ENCODE measurements around the gene GUCD1. TPM values are rescaled to one million over a fixed set of nuclear protein-coding genes. Genes with fewer than 3 reads are reported as not detected.

GUCD1 gene
- total RNA-seq, 1 donor from 2014 or later, result 64.9 TPM

DNA sequence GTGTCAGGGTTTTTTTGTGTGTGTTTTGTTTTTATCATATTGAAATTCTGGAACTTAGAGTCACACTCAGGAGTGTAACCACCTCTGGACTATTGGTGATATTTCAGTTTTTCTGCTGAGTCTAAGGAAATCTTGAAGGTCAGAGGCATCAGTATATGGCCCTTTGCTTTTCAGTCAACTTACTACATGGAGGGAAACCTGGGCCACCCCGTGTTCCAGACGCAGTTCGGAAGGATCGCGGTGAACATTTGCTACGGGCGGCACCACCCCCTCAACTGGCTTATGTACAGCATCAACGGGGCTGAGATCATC lies 40.0 kb downstream of the GUCD1 start:
- Mint-ChIP-seq H3K4me3 (ENCODE audit: unreplicated experiment) (no peak overlapping the region), H3K27ac (ENCODE audit: unreplicated experiment) (no peak overlapping the region), H3K36me3 (ENCODE audit: unreplicated experiment) (no peaks in the 10 kb centered on the region), H3K4me1 (ENCODE audit: low read depth, unreplicated experiment) (peaks cover 13% of the 10 kb centered on the region), H3K9me3 (ENCODE audit: unreplicated experiment) (peaks cover 1% of the 10 kb centered on the region), H3K27me3 (ENCODE audit: unreplicated experiment) (no peaks in the 10 kb centered on the region)
- TF ChIP-seq, protein P1, sequence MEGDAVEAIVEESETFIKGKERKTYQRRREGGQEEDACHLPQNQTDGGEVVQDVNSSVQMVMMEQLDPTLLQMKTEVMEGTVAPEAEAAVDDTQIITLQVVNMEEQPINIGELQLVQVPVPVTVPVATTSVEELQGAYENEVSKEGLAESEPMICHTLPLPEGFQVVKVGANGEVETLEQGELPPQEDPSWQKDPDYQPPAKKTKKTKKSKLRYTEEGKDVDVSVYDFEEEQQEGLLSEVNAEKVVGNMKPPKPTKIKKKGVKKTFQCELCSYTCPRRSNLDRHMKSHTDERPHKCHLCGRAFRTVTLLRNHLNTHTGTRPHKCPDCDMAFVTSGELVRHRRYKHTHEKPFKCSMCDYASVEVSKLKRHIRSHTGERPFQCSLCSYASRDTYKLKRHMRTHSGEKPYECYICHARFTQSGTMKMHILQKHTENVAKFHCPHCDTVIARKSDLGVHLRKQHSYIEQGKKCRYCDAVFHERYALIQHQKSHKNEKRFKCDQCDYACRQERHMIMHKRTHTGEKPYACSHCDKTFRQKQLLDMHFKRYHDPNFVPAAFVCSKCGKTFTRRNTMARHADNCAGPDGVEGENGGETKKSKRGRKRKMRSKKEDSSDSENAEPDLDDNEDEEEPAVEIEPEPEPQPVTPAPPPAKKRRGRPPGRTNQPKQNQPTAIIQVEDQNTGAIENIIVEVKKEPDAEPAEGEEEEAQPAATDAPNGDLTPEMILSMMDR (IDR thresholded peaks at IDR 0.05; ENCODE audit: partially characterized antibody, unreplicated experiment), result no peak
- DNase-seq, result no peak

DNA sequence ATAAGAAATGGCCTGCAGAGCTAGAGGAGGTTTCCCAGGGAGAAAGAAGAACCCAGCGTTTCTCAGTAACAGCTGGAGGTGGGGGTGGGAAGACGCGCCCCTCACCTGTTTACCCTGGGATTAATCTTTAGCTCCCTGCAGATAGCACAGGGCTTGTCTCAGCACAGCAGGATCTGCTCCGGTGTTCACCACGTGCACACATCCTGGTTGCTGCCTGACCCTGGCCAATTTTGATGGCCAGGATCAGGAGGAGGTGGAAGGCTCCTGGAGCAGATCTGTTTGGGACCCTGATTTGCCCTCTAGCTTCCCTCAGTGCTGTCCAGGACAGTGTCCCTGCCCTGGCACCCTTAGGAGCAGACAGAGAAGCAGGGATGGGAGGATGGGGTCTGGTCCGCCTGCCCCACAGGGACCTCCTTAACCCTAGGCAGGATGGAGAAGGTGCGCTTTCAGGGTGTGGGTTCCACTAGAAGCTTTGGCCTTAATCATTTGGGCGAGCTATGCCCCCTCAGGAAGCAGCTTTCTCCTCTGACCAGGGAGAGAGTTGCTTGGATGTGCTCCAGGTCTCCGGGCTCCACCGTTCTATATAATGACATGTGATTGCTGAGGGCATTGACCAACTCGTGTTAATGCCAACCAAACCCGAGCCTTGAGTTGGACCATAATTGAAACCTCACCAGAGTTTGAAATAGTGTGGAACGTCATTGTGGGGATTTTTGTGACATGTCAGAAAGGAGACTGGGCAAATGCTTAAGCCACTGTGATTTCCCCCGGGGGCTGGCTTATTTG lies 40.5 kb downstream of the GUCD1 start:
- peaks cover 13% of the 10 kb centered on the region for H3K4me1 Mint-ChIP-seq (ENCODE audit: low read depth, unreplicated experiment)
- TF ChIP-seq, protein P1 (IDR thresholded peaks at IDR 0.05; ENCODE audit: partially characterized antibody, unreplicated experiment), result no peak
- DNase-seq, result no peak
- H3K4me3 Mint-ChIP-seq (ENCODE audit: unreplicated experiment), result no peak overlapping the region
- H3K9me3 Mint-ChIP-seq (ENCODE audit: unreplicated experiment), result peaks cover 3% of the 10 kb centered on the region
- no peaks in the 10 kb centered on the region for H3K36me3 Mint-ChIP-seq (ENCODE audit: unreplicated experiment)
- no peak overlapping the region for H3K27ac Mint-ChIP-seq (ENCODE audit: unreplicated experiment)
- H3K27me3 Mint-ChIP-seq (ENCODE audit: unreplicated experiment), result no peaks in the 10 kb centered on the region

DNA sequence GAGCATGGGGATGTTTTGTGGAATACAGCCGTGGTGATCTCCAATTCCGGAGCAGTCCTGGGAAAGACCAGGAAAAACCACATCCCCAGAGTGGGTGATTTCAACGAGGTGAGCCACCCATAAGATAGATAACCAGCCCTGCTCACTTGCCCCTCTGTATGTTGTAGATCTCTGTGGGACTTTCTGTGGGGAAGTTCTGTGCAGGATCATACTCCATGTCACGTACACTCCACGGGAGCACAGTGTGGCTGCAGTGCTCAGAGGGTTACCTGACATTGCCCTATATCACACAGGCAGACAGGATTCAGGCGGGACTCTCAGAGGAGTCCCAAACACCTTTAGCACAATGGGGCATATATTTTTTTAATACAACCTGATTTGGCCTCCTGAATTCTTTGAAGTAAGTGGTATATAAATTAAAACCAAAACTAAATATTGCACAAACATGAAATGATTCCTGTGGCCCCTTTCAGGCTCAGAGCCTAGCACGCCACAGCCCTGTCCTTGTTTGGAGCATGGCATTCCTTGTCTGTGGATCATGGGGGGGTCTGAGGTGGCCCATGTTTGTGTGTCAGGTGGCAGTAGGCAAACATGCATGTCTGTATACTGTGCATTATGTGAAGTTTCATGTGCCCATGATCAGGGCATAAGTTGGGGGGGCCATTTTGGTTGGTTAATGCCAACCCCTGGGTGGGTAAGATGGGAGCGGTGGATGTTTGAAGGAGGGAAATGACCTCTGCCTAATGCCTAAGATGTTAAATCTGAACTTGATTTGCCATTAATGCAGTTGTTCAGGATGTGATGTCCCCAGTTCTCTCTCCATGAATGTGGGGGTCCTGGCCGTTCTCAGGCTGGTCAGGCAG lies 41.3 kb downstream of the GUCD1 start:
- Mint-ChIP-seq H3K9me3 (ENCODE audit: unreplicated experiment) (peaks cover 3% of the 10 kb centered on the region), H3K4me3 (ENCODE audit: unreplicated experiment) (no peak overlapping the region), H3K27me3 (ENCODE audit: unreplicated experiment) (no peaks in the 10 kb centered on the region), H3K27ac (ENCODE audit: unreplicated experiment) (no peak overlapping the region), H3K36me3 (ENCODE audit: unreplicated experiment) (no peaks in the 10 kb centered on the region), H3K4me1 (ENCODE audit: low read depth, unreplicated experiment) (peaks cover 13% of the 10 kb centered on the region)
- TF ChIP-seq, protein P1 (IDR thresholded peaks at IDR 0.05; ENCODE audit: partially characterized antibody, unreplicated experiment), result no peak
- no peak for DNase-seq

DNA sequence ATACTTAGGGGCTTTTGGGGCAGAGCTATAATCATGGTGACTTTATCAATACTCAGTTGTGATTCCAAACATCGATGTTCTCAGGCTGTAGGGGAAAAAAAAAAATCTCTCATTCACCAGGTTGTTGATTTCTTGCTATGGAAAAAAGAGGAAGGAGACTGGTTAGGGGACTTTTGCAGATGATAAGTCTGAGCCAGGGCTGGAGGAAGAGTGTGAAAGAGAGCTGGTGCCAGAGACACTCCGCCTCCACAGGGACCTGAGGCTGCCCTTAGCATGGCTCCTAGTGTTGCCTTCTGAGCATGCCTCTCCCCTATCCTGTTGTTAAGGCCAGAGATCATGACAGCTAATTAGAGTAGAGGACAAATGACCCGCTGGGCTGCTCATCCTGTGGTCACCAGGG lies 42.9 kb downstream of the GUCD1 start:
- Mint-ChIP-seq H3K4me3 (ENCODE audit: unreplicated experiment) (no peak overlapping the region), H3K27ac (ENCODE audit: unreplicated experiment) (no peak overlapping the region), H3K4me1 (ENCODE audit: low read depth, unreplicated experiment) (peaks cover 19% of the 10 kb centered on the region), H3K9me3 (ENCODE audit: unreplicated experiment) (peaks cover 3% of the 10 kb centered on the region), H3K36me3 (ENCODE audit: unreplicated experiment) (no peaks in the 10 kb centered on the region), H3K27me3 (ENCODE audit: unreplicated experiment) (no peaks in the 10 kb centered on the region)
- no peak for DNase-seq
- TF ChIP-seq, protein P1 (IDR thresholded peaks at IDR 0.05; ENCODE audit: partially characterized antibody, unreplicated experiment), result no peak
